NCI-H128 (cell line): ENCODE measurements around the gene SMC1B.
"Not testable (repeated sequence)": the region's sequence is repeated elsewhere in the genome, so short reads cannot be mapped to it uniquely, and the experiment has no call there.

Experiments used
- DNase-seq: peaks from one replicate; lab custom pipeline; 2025; ENCODE audit not compliant: unreplicated experiment; lab: John Stamatoyannopoulos, UW

SMC1B gene

GRCh38 chr22:45305456-45306075 lies 107.8 kb downstream of the SMC1B start:
- no peak for DNase-seq

GRCh38 chr22:45304971-45305370 lies 108.4 kb downstream of the SMC1B start:
- no peak for DNase-seq

GRCh38 chr22:45303181-45303580 lies 110.2 kb downstream of the SMC1B start:
- DNase-seq: no peak

GRCh38 chr22:45302751-45303150 lies 110.6 kb downstream of the SMC1B start:
- DNase-seq: no peak

GRCh38 chr22:45298934-45299505 lies 114.4 kb downstream of the SMC1B start:
- no peak for DNase-seq

- DNase-seq: no peak
Observed at GRCh38 chr22:45296628-45297297, 116.6 kb downstream of the SMC1B start.

GRCh38 chr22:45295492-45295891 lies 117.9 kb downstream of the SMC1B start:
- no peak for DNase-seq

- not testable (repeated sequence) for DNase-seq
Observed at GRCh38 chr22:45295004-45295403, 118.4 kb downstream of the SMC1B start.
